CD4-positive, alpha-beta memory T cell (primary cell): Measurements from ENCODE around the gene SESTD1. TPM values are rescaled to one million over a fixed set of nuclear protein-coding genes. Genes with fewer than 3 reads are reported as not detected.

Source experiments
- CTCF ChIA-PET: fragments of 350-600 bp; sonication (Branson Sonifier 250); formaldehyde crosslinking; loops from one replicate; lab custom pipeline; 2021; ENCODE audit warnings: inconsistent platforms; ENCODE audit not compliant: partially characterized antibody; lab: Charles Lee
- POLR2A ChIA-PET: fragments of 350-600 bp; sonication (Branson Sonifier 250); formaldehyde crosslinking; loops from one replicate; lab custom pipeline; 2021; ENCODE audit not compliant: partially characterized antibody; lab: Charles Lee
- DNase-seq, 5 donors: peaks; one replicate each; pipeline versions ENCODE4 v3.0.0 to v3.0.0-alpha.2; 2020 to 2022; ENCODE audit warnings: mixed read lengths in 1 of 5
- H3K27ac ChIP-seq: one replicate; pipeline ENCODE4 v1.7.0; 2013; ENCODE audit warnings: low read depth, low read length
- H3K27me3 ChIP-seq: 2 replicates; pipeline ENCODE4 v1.7.0; 2013; ENCODE audit warnings: mild to moderate bottlenecking, low read length, moderate library complexity; ENCODE audit not compliant: insufficient read depth
- H3K36me3 ChIP-seq: 2 replicates; pipeline ENCODE4 v1.7.0; 2013; ENCODE audit warnings: mild to moderate bottlenecking, low read length, moderate library complexity; ENCODE audit not compliant: insufficient read depth
- H3K4me1 ChIP-seq: 2 replicates; pipeline ENCODE4 v1.7.0; 2013; ENCODE audit warnings: mild to moderate bottlenecking, low read length, moderate library complexity; ENCODE audit not compliant: insufficient read depth
- H3K4me3 ChIP-seq, 2 donors: one replicate each; pipeline ENCODE4 v1.7.0; 2013; ENCODE audit warnings: low read length in 2 of 2, mild to moderate bottlenecking in 1 of 2
- H3K9me3 ChIP-seq, 2 donors: one replicate each; pipeline ENCODE4 v1.7.0; 2013; ENCODE audit warnings: low read length in 2 of 2, control low read depth in 1 of 2; ENCODE audit not compliant: control insufficient read depth in 1 of 2
- H3K27ac Mint-ChIP-seq, 7 donors: one replicate each; pipeline ENCODE4 v1.8.0; 2020 to 2021; ENCODE audit warnings: mixed read lengths in 7 of 7, mild to moderate bottlenecking in 6 of 7, inconsistent platforms in 3 of 7, moderate library complexity in 3 of 7
- H3K27me3 Mint-ChIP-seq, 2 donors: one replicate each; pipeline ENCODE4 v1.8.0; 2020 to 2021; ENCODE audit warnings: mixed read lengths in 2 of 2
- H3K36me3 Mint-ChIP-seq, 2 donors: one replicate each; pipeline ENCODE4 v1.8.0; 2020 to 2021; ENCODE audit warnings: mixed read lengths in 2 of 2, inconsistent platforms in 1 of 2, mild to moderate bottlenecking in 1 of 2
- H3K4me1 Mint-ChIP-seq, 4 donors: one replicate each; pipeline ENCODE4 v1.8.0; 2020 to 2021; ENCODE audit warnings: mixed read lengths in 4 of 4, mild to moderate bottlenecking in 1 of 4
- H3K4me3 Mint-ChIP-seq, 8 donors: one replicate each; pipeline ENCODE4 v1.8.0; 2020 to 2021; ENCODE audit warnings: mixed read lengths in 8 of 8, mild to moderate bottlenecking in 7 of 8, moderate library complexity in 6 of 8, inconsistent platforms in 3 of 8
- H3K9me3 Mint-ChIP-seq, 8 donors: one replicate each; pipeline ENCODE4 v1.8.0; 2020 to 2021; ENCODE audit warnings: mixed read lengths in 8 of 8, mild to moderate bottlenecking in 5 of 8, inconsistent platforms in 3 of 8, moderate library complexity in 1 of 8
- intact Hi-C: fragments of 100-400 bp; cut with micrococcal nuclease; formaldehyde crosslinking; loops from one replicate; pipeline ENCODE4 v1.15.1; 2023
- polyA plus RNA-seq, 2 donors: library from polyadenylated mRNA; unstranded; fragments of 300-500 nt; fragmentation: Illumina TruSeq; gene quantifications; one replicate each; pipeline ENCODE4 v1.2.3, GENCODE V29; 2021
- total RNA-seq, 2 experiments: library from RNA; stranded (reverse); gene quantifications; one replicate each; pipeline ENCODE4 v1.2.3, GENCODE V29; 2021

Gene SESTD1
- total and polyA plus RNA-seq, 4 experiments from 2014 or later, result 0.81 to 11.9 (median 7.0) TPM

DNA sequence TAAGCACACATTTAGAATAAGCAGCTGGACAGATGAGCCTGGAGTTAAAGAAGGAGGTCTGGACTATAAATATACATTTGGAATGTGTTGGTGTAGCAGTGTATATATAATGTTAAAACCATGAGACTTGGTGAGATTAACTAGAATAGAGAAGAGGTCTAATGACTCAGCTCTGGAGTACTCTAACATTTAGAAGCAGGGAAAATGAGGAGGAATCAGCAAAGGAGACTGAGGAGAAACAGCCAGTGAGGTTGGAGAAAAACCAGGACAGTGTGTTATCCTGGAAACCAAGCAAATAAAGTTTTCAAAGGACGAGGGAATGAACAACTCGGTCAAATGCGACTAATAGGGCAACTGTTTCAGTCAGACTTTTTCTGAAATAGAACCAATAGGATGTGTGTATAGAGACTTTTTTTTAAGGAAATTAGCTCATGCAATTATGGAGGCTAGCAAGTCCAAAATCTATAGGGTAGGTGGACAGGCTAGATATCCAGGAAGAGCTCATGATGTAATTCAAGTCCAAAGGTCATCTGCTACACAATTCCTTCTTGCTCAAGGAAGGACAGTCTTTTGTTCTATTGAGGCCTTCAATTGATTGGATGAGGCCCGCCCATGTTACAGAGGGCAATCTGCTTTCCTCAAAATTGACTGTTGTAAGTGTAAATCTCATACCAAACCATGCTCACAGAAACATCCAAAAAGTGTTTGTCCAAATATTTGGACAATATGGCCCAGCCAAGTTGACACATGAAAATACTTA, 10.8 kb upstream of the SESTD1 start:
- ChIA-PET CTCF (interaction anchor here (1.0 kb wide), 1 partner anchor 12 kb away, joined by 3 read pairs; no protein-coding TSS in a partner anchor), POLR2A (no interaction called here)
- no peaks in the 10 kb centered on the region for H3K4me1 Mint-ChIP-seq
- H3K36me3 ChIP-seq, result no peaks in the 10 kb centered on the region
- no peak for DNase-seq
- peaks cover 0 to 3% of the 10 kb centered on the region in 2 donors for H3K27me3 Mint-ChIP-seq
- H3K4me1 ChIP-seq, result no peaks in the 10 kb centered on the region
- no peak overlapping the region for H3K4me3 ChIP-seq
- no peak overlapping the region for H3K27ac ChIP-seq
- intact Hi-C loops, result no loop called here
- no peaks in the 10 kb centered on the region for H3K27me3 ChIP-seq
- H3K27ac Mint-ChIP-seq, result no peak overlapping the region
- H3K9me3 ChIP-seq, result no peaks in the 10 kb centered on the region
- H3K36me3 Mint-ChIP-seq, result no peaks in the 10 kb centered on the region
- H3K4me3 Mint-ChIP-seq, result no peak overlapping the region
- peaks cover 0 to 2% (median 0%) of the 10 kb centered on the region in 8 donors for H3K9me3 Mint-ChIP-seq

DNA sequence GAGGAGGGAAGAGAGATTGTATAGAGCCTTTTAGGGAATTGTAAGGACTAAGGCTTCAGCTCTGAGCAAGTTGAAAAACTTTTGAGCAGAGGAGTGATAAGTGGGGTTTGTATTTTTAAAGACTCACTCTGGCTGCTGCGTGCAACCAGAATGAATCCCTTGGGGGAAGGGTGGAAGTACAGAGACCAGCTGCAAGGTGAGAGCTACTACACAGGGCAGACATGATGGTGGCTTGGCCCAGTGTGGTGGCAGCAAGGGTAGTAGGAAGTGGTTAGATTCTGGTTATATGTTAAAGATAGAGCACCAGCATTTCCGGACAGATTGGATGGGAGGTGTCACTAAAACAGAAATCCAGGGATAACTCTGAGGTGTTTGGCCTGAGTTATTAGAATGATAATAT, 10.1 kb upstream of the SESTD1 start:
- H3K27ac ChIP-seq, result no peak overlapping the region
- H3K4me1 ChIP-seq, result no peaks in the 10 kb centered on the region
- CTCF ChIA-PET, result interaction anchor here (1.0 to 1.3 kb wide), 2 partner anchors 12 to 13 kb away, joined by 3 read pairs; no protein-coding TSS in a partner anchor
- H3K27ac Mint-ChIP-seq, result no peak overlapping the region
- H3K36me3 ChIP-seq, result no peaks in the 10 kb centered on the region
- no peaks in the 10 kb centered on the region for H3K9me3 ChIP-seq
- peaks cover 0 to 3% of the 10 kb centered on the region in 2 donors for H3K27me3 Mint-ChIP-seq
- intact Hi-C loops, result no loop called here
- no peak overlapping the region for H3K4me3 Mint-ChIP-seq
- H3K36me3 Mint-ChIP-seq, result no peaks in the 10 kb centered on the region
- H3K9me3 Mint-ChIP-seq, result peaks cover 0 to 2% (median 0%) of the 10 kb centered on the region in 8 donors
- H3K4me1 Mint-ChIP-seq, result no peaks in the 10 kb centered on the region
- POLR2A ChIA-PET, result no interaction called here
- no peaks in the 10 kb centered on the region for H3K27me3 ChIP-seq
- H3K4me3 ChIP-seq, result no peak overlapping the region
- DNase-seq, result no peak

DNA sequence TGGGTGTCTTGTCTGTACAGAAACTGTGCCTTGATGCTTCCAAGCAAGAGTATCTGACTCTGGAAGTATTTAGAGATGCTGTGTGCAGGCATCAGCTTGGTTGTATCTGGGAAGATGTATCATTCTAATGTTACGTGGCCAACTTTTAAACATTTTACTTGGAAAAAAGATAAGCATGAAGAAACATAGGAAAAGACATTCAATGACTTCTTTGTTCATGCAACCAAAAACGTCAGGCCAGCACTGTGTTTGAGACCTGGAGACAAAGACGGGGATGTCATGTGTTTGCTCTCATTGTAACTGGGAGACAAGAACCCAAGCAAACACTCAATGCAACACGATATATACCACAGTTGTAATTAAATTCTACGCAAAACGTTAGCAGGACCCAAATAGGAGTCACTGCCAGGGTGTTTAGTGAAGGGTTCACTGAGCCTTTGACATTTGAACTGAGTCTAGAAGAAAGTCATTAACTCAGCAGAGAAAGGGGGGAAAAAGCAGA, 8.9 kb upstream of the SESTD1 start:
- CTCF ChIA-PET, result interaction anchor here (1.3 kb wide), 1 partner anchor 13 kb away, joined by 3 read pairs; no protein-coding TSS in a partner anchor

DNA sequence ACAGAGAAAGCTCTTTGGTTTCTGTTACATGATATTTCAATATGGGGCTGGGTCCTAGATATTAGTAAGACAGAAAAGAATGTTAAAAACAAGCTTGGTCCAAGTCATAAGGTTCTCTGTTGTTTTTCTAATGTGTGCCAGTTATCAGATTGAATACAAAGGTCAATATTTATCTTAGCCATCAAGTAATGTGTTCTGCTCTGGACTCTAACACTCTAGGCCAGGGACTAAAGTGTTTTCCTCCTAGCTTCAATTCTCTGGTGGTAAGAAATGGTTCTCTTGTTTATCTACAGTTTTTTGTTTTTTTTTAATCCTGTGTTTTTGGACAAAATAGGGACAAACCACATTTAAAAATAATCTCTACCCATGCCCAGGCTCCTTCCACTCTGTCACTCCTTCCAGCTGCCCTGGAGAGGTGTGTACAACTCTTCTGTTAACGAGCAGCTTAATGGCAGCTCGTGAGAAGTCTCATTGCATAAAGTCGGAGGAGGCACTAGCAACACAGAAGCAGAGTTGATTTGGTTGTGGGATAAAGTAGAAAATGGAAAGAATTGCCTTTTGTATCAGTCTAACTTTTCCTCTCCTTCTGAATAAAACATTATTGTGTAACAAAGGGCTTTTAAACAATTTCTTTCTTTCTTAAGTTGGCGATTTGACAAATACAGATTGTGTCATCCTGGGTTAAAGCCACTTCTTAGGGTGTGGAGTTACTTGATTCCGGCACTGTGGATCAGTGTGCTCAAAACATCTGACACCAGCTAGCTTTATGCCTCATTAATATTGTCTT, 8.0 kb upstream of the SESTD1 start:
- Histone ChIP-seq H3K27me3 (no peaks in the 10 kb centered on the region), H3K4me1 (no peaks in the 10 kb centered on the region), H3K27ac (no peak overlapping the region), H3K9me3 (no peaks in the 10 kb centered on the region), H3K36me3 (no peaks in the 10 kb centered on the region), H3K4me3 (no peak overlapping the region)
- POLR2A ChIA-PET, result no interaction called here
- Mint-ChIP-seq H3K36me3 (no peaks in the 10 kb centered on the region), H3K9me3 (peaks cover 0 to 2% (median 0%) of the 10 kb centered on the region in 8 donors), H3K4me1 (no peaks in the 10 kb centered on the region), H3K27me3 (peaks cover 0 to 6% of the 10 kb centered on the region in 2 donors), H3K4me3 (no peak overlapping the region), H3K27ac (no peak overlapping the region)
- no peak for DNase-seq
- CTCF ChIA-PET, result no interaction called here
- intact Hi-C loops, result no loop called here

More for the DNA sequence above, 8.9 kb upstream of the SESTD1 start:
- POLR2A ChIA-PET, result no interaction called here
- H3K36me3 Mint-ChIP-seq, result no peaks in the 10 kb centered on the region
- no peaks in the 10 kb centered on the region for H3K9me3 ChIP-seq
- H3K4me3 ChIP-seq, result no peak overlapping the region
- no peak overlapping the region for H3K27ac ChIP-seq
- H3K4me1 ChIP-seq, result no peaks in the 10 kb centered on the region
- no peak overlapping the region for H3K4me3 Mint-ChIP-seq
- intact Hi-C loops, result no loop called here
- H3K27me3 ChIP-seq, result no peaks in the 10 kb centered on the region
- DNase-seq, result no peak
- H3K4me1 Mint-ChIP-seq, result no peaks in the 10 kb centered on the region
- H3K27me3 Mint-ChIP-seq, result peaks cover 0 to 6% of the 10 kb centered on the region in 2 donors
- no peak overlapping the region for H3K27ac Mint-ChIP-seq
- peaks cover 0 to 2% (median 0%) of the 10 kb centered on the region in 8 donors for H3K9me3 Mint-ChIP-seq
- H3K36me3 ChIP-seq, result no peaks in the 10 kb centered on the region

DNA sequence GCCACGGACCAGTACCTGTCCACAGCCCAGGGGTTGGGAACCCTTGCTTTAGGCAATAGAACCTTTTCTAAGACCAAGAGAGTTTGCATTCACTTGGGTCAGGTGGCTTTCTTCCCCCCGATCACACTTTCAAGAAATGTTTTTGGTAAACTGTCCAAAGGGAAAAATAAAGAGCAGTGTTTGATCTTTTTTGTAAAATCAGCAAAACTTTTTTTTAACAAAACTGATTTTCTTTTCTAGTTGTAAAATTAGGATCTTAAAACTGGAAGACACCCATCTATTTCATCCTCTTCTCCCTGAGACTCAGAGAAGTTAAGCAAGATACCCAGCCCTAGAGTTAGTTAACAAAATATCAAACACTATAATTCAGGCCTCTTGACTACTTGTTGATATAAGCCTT, 6.1 kb upstream of the SESTD1 start:
- no peaks in the 10 kb centered on the region for H3K4me1 ChIP-seq
- intact Hi-C loops, result no loop called here
- H3K9me3 Mint-ChIP-seq, result no peaks in the 10 kb centered on the region
- POLR2A ChIA-PET, result no interaction called here
- CTCF ChIA-PET, result no interaction called here
- H3K27me3 ChIP-seq, result no peaks in the 10 kb centered on the region
- DNase-seq, result no peak
- peaks cover 0 to 3% (median 2%) of the 10 kb centered on the region in 4 donors for H3K4me1 Mint-ChIP-seq
- no peak overlapping the region for H3K27ac ChIP-seq
- H3K9me3 ChIP-seq, result no peaks in the 10 kb centered on the region
- H3K4me3 Mint-ChIP-seq, result no peak overlapping the region
- H3K36me3 ChIP-seq, result no peaks in the 10 kb centered on the region
- no peak overlapping the region for H3K27ac Mint-ChIP-seq
- H3K27me3 Mint-ChIP-seq, result peaks cover 8 to 14% of the 10 kb centered on the region in 2 donors
- no peak overlapping the region for H3K4me3 ChIP-seq
- no peaks in the 10 kb centered on the region for H3K36me3 Mint-ChIP-seq

DNA sequence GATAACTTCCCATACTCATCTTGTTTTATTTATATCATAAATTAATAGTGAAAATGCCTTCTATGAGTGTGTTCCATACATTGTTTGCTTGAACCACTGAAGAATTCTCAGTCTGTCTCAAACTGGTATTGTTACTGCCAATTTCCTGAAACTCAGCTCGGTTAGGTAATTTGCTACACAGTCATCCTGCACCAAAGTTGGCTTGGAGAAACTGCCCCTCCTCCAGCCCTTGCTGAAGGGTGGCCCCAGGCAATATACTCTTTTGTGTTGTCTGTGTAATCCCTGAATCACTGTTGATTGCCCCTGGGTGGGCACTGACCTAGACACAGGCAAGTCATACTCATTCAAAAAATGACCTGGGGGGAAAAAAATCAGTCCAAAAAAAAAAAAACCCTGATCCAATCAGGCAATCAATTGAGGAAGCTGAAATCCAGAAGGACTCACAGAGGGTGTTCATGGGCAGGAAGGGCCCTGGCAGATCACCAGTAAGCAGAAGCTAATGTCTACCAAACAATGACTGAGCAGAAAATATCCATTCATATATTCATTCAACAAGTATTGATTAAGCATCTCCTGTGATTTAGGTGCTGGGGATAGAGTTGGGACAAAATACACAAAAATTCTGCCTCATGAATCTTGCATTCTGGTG, 3.8 kb upstream of the SESTD1 start:
- intact Hi-C loops, result loop anchor here (10.0 kb wide), 1 partner anchor 54 kb away; no protein-coding TSS in a partner anchor
- CTCF ChIA-PET, result no interaction called here

More for the DNA sequence above, 3.8 kb upstream of the SESTD1 start:
- no peak overlapping the region for H3K27ac ChIP-seq
- H3K36me3 ChIP-seq, result no peaks in the 10 kb centered on the region
- Mint-ChIP-seq H3K4me1 (peaks cover 2 to 18% (median 9%) of the 10 kb centered on the region in 4 donors), H3K36me3 (no peaks in the 10 kb centered on the region), H3K27ac (no peak overlapping the region), H3K9me3 (peaks cover 0 to 2% (median 0%) of the 10 kb centered on the region in 8 donors), H3K4me3 (no peak overlapping the region), H3K27me3 (peaks cover 9 to 19% of the 10 kb centered on the region in 2 donors)
- H3K9me3 ChIP-seq, result no peaks in the 10 kb centered on the region
- no peaks in the 10 kb centered on the region for H3K27me3 ChIP-seq
- DNase-seq, result no peak
- POLR2A ChIA-PET, result no interaction called here
- H3K4me1 ChIP-seq, result peaks cover 6% of the 10 kb centered on the region
- no peak overlapping the region for H3K4me3 ChIP-seq
